ENCODE measurements around the gene RNF152. TPM values are rescaled to one million over a fixed set of nuclear protein-coding genes. Genes with fewer than 3 reads are reported as not detected.

Gene RNF152
- total RNA-seq, 1 experiment from 2014 or later: 2.3 TPM

GRCh38 chr18:61766266-61766884 is 126.4 kb downstream of the RNF152 start:
- no peak overlapping the region for H2BK12ac ChIP-seq (ENCODE audit: insufficient read length, low read depth, low read length)
- no peaks in the 10 kb centered on the region for H3K4me1 ChIP-seq (ENCODE audit: insufficient read depth, low read length)

More at GRCh38 chr18:61766266-61766884, 126.4 kb downstream of the RNF152 start:
- Mint-ChIP-seq H3K36me3 (ENCODE audit: insufficient read depth in 1 of 3, low read depth in 3 of 3) (no peaks in the 10 kb centered on the region), H3K9me3 (no peaks in the 10 kb centered on the region), H3K4me1 (peaks cover 11 to 13% of the 10 kb centered on the region in 2 experiments), H3K4me3 (no peak overlapping the region), H3K27ac (no peak overlapping the region), H3K27me3 (ENCODE audit: low read depth) (peaks cover 2% of the 10 kb centered on the region; the same call in 1 of the 2 replicates)
- Histone ChIP-seq H4K91ac (ENCODE audit: insufficient read length, low read depth, low read length) (no peak overlapping the region), H3K23me2 (ENCODE audit: insufficient read length, low read depth, low read length, poor library complexity, severe bottlenecking) (no peaks in the 10 kb centered on the region), H3K56ac (ENCODE audit: insufficient read length, low read depth, low read length) (no peak overlapping the region), H4K5ac (ENCODE audit: insufficient read length, low read depth, low read length) (no peak overlapping the region), H2BK5ac (ENCODE audit: insufficient read length, low read length) (no peak overlapping the region), H3K14ac (ENCODE audit: insufficient read depth, low read length) (no peak overlapping the region), H3K9me3 (ENCODE audit: control insufficient read depth, low read depth, low read length) (no peaks in the 10 kb centered on the region), H3K27ac (ENCODE audit: insufficient read length, low read depth, low read length) (no peak overlapping the region), H4K20me1 (ENCODE audit: control insufficient read depth, insufficient read depth, insufficient read length) (no peaks in the 10 kb centered on the region), H3K27me3 (ENCODE audit: insufficient read depth, low read length) (no peaks in the 10 kb centered on the region), H2BK20ac (ENCODE audit: low read depth, low read length, poor library complexity, severe bottlenecking) (no peak overlapping the region), H3K4ac (ENCODE audit: low read depth, low read length) (no peak overlapping the region), H3K79me2 (ENCODE audit: insufficient read depth, low read length) (no peaks in the 10 kb centered on the region), H3T11ph (ENCODE audit: low read length) (no peak overlapping the region), H2AK5ac (ENCODE audit: insufficient read length, low read length) (no peak overlapping the region), H3K4me2 (ENCODE audit: insufficient read depth, insufficient read length, low read length) (no peak overlapping the region), H2BK120ac (ENCODE audit: low read depth, low read length, poor library complexity, severe bottlenecking) (no peak overlapping the region), H3K79me1 (ENCODE audit: insufficient read depth, low read depth, low read length, poor library complexity, severe bottlenecking) (no peaks in the 10 kb centered on the region), H2BK15ac (ENCODE audit: low read depth, low read length) (no peak overlapping the region), H3K9ac (ENCODE audit: extremely low read depth, insufficient read length, low read length) (no peak overlapping the region), H3K23ac (ENCODE audit: insufficient read length, low read depth, low read length) (no peak overlapping the region), H2AFZ (ENCODE audit: low read length) (no peak overlapping the region), H4K8ac (replicated peaks; ENCODE audit: insufficient read length, low read depth, low read length) (no peak overlapping the region), H3K18ac (ENCODE audit: insufficient read length, low read depth, low read length) (no peak overlapping the region)
- WGBS (ENCODE audit: extremely low coverage, insufficient read length, low lambda C conversion rate): no CpG with 5 or more reads among the region's 2 CpGs
- no peak for TF ChIP-seq CTCF (conservative IDR thresholded peaks at IDR 0.05)
- no peak for DNase-seq
